ENCODE data around the gene FOXO3. TPM values are rescaled to one million over a fixed set of nuclear protein-coding genes. Genes with fewer than 3 reads are reported as not detected.

FOXO3 gene
- 10.8 and 16.0 TPM in 2 replicates for total RNA-seq

DNA sequence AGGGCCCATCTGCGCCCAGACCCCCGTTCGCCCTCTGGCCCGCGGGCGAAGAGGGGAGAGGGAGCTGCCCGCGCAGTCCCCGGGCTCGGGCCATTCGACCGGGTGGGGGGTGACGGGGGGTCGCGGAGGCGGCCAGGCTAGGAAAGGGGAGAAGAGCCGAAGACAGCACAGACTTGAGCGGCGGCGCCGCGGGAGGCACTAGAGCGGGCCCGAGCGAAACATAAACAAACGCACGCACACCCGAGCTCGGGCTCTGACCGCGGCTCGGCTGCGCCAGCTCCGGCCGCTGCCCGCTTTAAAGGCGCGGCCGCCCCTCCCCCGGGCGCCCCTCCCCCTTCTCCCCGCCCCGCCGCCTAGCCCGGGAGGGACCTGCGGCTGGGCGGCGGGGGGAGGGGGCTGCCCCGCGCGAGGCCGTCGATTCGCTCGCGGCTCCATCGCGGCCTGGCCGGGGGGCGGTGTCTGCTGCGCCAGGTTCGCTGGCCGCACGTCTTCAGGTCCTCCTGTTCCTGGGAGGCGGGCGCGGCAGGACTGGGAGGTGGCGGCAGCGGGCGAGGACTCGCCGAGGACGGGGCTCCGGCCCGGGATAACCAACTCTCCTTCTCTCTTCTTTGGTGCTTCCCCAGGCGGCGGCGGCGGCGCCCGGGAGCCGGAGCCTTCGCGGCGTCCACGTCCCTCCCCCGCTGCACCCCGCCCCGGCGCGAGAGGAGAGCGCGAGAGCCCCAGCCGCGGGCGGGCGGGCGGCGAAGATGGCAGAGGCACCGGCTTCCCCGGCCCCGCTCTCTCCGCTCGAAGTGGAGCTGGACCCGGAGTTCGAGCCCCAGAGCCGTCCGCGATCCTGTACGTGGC, at the start of gene FOXO3:
FOXO3 (plus strand) TSS at position 455 of the 846 bp plus-strand sequence; CDS start at position 747, 292 bp downstream.

